IPS-NIHi7 (cell line): ENCODE results near the gene CPNE2.
"Not testable (repeated sequence)": the region's sequence is repeated elsewhere in the genome, so short reads cannot be mapped to it uniquely, and the experiment has no call there.

Source experiments
- DNase-seq: peaks from one replicate; pipeline ENCODE4 v3.0.0; 2012; ENCODE audit warnings: mixed read lengths; ENCODE audit errors: extremely low spot score

Gene CPNE2

DNA sequence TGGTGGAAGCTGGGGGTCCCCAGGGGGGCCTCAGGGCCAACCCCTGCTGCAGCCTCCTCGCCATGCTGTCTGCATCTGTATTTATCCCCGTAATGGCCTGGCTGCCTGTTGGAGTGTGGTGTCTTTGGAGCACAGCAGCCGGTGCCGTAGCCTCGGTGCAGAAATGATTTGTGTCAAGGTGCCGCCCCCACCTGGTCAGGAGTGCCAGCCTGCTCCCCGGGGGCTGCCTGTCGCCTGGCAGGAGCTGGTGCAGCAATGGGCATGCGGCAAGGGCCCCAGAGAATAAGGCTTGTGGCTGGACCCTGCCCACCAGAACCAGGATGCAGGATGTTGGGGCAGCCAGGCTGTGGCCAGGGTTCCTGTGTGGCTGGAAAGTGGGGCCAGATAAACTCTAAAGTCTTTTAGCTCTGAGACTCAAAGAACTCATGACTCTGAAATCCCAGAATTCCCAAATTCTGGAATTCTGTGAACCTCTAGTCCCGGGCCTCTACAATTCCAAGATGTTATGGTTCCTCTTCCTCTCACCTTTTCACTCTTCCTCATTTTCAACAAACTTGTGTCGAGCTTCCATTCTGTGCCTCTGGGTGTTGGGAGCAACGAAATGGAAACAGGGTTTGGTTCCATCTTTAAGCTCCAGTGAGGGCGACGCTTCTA, 5.9 kb downstream of the CPNE2 start:
- DNase-seq = no peak

DNA sequence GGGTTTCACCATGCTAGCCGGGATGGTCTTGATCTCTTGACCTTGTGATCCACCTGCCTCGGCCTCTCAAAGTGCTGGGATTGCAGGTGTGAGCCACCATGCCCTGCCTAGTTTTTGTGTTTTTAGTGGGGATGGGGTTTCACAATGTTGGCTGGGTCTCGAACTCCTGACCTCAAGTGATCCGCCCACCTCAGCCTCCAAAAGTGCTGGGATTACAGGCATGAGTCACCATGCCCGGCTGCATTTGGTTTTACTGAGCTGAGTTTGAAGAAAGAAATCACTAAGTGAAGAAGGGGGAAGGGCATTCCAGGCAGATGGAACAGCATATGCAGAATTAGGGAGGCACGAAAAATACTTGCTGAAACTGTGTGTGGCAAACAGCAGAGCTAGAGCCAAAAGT, 7.6 kb downstream of the CPNE2 start:
- DNase-seq = not testable (repeated sequence)

DNA sequence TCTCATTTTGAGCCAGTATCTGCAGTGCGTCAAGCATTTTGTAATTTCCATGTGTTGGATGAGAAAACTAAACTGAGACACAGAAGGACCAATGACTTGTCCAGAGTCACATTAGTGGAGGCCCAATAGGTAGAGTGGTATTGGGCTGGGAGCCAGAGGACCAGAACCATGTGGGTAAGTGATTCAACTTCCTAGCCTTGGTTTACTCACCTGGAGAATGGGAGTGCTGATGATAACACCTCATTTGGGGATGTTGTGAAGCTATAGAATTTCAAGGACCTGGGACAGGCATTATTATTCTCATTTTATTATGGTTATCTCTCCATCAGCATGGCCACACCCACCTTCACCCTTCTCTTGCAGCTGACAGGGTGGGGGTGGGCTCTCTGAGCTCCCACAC, 8.1 kb downstream of the CPNE2 start:
- DNase-seq = no peak

DNA sequence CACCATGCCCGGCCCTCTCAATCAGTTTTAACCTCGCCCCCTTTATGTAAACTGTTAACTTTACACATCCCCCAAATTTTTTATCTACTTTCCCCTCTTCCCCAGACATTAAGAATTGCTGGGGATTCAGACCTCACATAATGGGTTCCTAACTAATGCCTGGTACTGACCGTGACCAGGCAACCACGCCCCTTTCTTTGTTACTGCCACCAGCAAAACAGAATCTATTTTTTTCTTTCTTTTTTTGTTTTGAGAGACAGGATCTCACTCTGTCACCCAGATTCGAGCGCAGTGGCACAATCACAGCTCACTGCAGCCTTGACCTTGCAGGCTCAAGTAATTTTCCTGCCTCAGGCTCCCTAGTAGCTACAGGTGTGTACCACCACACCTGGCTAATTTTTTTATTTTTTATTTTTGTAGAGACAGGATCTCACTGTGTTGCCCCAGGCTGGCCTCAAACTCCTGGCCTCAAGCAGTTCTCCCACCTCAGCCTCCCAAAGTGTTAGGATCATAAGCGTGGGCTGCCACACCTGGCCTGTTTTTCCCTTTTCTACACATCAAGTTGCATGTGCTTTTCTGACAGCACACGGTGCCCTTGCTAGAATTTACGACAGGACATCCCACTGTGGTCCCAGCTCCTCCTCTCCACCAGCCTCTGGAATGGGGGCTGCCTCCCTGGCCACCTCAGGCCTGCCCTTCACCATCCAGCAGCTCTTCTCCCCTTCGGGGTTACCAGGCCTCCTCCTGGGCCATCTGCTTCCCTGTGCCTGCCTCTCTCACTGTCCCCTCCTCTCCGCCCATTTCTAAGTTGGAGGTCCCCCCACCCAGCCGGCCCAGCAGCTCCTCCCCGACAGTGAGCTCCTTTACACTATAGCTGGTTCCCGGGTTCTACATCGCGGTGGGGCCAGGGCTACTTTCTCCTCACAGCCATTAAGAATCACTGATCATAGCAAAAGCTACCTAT, 10.8 kb downstream of the CPNE2 start:
- DNase-seq = no peak

DNA sequence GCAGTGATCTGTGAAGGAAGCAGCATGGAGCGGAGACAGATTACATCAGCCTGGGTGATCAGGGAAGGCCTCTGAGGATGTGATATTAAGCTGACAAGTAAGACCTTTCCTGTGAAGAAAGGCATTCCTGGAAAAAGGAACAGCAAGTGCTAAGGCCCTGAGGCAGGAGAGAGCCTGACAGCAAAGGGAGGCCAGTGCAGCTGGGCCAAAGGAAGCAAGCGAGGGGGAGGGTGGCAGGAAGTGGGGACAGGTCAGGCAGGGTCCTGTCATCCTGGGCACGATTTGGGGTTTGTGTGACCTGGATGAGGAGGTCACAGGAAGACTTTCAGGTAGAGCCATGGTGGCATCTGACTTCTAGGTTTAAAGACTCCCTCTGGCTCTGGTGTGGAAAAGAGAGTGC, 12.3 kb downstream of the CPNE2 start:
- DNase-seq = no peak

DNA sequence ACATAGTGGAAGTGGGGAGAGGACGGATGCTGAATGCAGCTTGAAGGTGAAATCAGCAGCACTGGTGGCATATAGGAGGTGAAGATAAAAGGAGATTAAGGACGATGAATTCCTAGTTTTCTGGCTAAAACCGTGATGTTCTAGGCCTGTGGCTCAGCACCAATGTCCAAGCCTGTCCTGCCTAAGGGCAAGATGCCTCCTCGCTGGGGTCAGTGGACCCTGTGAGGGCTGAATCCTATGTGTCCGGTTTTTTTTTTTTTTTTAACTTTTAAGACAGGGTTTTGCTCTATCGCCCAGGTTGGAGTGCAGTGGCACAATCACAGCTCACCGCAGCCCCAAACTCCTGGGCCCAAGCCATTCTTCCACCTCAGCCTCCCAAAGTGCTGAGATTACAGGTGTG, 12.8 kb downstream of the CPNE2 start:
- DNase-seq = no peak

DNA sequence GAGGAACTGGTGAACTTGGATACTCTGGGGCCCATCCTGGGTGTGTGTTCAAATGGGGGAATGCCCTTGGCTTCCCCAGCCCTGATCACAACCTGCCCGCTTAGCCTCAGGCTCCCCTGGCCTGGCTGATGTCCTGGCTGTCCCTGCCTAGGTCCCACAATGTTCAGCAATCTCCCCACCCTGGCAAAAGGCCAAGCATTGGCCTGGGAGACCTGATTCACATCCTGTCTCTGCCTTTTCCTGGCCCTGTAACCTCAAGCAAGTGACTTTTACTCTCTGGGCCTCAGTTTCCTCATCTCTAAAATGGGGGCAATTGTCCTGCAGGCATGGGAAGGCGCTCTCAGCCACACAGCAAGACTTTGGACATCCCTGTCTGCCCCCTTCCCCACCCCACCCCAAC, 14.4 kb downstream of the CPNE2 start:
- DNase-seq = no peak

DNA sequence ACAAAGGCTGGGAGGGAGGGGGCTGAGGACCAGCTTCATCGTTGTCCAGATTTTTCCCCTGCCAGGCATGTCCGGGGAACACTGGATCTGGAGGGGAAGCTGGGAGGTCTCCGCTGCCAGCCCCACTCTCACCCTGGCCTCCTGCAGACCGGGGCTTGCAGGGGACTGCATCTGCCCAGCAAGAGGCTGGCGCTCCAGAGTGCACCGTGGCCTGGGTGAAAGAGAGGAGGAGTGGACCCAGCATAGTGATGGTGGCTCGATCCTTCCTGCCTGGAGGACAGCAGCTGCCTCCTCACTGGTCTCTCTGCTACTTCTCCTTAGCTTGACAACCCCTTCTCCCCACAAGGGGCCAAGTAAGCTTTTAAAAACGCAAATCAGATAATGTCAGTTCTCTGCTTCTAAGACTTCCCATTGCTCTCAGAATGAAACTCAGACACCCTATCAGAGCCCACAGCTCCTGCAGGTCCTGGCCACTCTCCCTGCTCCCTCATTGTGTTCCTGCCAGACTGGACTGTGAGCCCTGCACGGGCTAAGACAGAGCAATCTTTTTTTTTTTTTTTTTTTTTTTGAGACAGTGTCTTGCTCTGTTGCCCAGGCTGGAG, 15.0 kb downstream of the CPNE2 start:
- DNase-seq = no peak

DNA sequence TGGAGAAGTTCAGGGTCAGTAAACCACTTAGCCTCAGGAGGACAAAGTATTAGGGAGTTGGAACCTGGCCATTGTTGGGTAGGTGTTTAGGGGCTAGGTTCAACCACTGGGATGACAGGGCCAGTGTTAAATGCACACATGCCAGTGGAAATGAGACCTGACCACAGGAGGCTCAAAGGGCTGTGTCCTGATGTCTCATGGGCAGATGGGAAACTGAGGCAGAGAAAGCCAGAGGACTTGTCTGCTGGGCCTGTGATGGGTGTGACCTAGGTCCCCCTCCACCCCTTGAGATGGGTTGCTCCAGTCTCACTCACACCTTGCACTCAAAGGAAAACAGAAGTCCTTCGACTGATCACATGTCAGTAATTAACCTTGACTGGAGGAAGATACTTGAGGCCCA, 16.0 kb downstream of the CPNE2 start:
- DNase-seq = no peak

DNA sequence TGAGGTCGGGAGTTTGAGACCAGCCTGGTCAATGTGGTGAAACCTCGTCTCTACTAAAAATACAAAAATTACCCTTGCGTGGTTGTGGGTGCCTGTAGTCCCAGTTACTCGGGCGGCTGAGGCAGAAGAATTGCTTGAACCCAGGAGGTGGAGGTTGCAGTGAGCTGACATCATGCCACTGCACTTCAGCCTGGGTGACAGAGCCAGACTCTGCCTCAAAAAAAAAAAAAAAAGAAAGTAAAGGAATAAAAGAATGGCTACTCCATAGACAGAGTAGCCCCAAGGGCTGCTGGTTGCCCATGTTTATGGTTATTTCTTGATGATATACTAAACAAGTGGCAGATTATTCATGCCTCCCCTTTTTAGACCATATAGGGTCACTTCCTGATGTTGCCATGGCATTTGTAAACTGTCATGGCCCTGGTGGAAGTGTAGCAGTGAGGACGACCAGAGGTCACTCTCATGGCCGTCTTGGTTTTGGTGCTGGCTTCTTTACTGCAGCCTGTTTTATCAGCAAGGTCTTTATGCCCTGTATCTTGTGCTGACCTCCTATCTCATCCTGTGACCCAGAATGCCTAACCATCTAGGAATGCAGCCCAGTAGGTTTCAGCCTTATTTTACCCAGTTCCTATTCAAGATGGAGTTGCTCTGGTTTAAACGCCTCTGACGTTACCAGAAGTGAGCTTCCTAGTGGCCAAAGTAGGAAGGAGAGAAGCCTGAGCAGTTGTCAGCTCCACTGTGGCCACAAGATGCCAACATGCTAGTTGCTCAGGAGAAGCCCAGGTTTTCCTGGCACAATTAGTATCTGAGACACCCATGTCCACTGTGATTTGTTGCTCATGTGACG, 17.1 kb downstream of the CPNE2 start:
- not testable (repeated sequence) for DNase-seq

DNA sequence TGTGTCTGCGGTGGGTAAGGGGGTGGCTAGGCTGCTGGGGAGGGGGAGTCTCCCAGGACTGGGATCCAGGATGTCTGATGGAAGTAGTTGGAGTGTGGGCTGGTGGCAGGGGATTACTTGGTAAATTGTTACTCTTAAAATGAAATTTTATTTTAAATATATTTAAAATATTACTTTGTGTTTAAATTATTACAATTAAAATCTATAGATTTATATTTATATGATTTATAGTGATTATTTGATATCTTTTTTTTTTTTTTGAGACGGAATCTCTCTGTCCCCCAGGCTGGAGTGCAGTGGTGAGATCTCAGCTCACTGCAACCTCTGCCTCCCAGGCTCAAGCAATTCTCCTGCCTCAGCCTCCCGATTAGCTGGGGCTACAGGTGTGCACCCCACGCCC, 18.6 kb downstream of the CPNE2 start:
- DNase-seq = no peak

DNA sequence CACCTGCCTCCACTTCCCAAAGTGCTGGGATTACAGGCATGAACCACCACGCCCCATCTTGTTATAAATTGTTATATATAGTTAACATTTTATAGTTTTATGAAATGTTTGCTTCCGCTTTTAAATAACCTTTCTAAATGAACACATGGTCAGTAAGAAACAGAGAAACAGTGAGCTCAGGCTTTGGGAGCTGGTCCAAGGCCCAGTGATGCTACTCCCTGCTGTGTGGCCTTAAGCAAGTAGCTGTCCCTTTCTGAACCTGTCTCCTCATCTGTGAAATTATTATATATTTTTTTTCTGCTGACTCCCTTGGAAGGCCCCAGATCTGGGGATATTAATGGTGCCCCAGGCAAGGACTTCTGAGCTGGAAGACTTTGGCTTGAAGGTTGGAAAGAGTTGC, 19.0 kb downstream of the CPNE2 start:
- DNase-seq = no peak

DNA sequence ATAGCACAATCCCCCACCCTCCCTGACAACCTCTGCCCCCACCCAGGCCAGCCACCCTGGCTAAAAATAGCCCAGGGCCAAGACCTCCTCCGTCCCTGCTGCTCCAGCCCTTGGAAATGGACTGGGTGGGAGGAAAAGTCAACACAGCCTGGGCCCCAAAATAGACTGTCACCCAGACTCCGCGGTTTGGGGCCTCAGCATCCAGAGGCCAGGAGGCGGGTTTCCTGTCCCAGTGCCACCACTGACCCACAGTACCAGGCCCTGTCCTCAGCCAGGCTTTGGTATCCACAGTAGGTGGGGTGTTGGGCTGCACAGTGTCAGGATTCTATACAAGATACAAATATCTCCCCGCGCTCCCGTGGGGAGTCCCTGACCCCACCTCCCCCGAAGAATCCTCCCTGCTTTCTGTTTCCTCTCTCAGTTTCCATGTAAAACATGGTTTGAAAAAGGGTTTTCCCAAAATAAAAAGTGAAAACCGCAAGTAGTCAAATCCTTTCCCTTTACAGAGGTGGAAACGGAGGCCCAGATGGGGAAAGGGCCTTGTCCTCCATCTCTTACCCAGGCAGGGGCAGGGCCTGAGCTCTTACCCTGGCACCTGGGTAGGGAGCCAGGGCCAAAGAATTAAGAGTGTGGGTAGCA, 20.1 kb downstream of the CPNE2 start:
- no peak for DNase-seq

DNA sequence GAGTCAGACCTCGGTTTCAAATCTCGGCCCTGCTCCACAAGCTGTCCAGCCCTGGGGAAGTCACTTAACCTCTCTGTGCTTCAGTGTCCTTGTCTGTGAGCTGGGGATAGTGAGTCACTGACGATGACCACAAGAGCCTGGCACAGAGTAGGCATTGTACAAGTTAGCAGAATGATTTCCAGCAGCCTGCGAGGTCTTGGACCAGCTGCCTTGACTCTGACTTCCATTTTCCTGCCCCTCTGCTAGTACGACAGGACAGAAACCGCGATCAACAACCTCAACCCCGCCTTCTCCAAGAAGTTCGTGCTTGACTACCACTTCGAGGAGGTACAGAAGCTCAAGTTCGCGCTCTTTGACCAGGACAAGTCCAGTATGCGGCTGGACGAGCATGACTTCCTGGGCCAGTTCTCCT, 20.7 kb downstream of the CPNE2 start:
- no peak for DNase-seq

DNA sequence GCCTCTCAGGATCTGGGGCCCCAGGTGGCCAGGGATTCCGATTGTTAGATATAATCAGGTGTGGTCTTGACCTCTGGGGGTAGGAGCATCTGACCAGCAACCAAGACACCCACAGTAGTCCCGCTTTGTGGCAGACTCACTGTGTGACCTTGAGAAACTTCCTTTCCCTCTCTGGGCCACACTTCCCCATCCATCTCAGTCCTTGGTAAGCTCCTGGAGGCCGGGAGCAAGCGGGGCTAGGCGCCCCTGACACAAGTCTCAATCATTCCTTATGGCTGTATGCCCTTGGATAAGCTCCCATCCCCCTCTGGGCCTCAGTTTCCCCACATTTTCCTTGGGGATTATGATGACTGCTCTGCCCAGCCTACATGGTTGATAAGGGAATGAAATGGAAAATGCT, 21.3 kb downstream of the CPNE2 start:
- no peak for DNase-seq

DNA sequence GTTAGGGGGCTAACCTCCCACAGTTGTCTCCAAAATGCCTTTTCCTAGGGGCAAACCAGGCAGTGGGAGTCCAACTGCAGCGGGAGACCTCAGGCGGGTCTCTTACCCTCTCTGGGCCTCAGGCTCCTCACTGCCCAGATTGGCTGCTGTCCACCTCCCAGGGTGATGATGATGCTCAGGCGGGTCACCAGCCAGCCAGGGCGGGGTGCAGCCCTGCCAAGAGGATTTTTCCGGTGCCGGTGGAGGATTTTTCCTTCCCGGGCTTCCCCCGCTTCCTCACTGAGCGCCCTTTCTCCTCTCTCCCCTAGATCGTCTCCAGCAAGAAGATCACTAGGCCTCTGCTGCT, 22.8 kb downstream of the CPNE2 start:
- no peak for DNase-seq

DNA sequence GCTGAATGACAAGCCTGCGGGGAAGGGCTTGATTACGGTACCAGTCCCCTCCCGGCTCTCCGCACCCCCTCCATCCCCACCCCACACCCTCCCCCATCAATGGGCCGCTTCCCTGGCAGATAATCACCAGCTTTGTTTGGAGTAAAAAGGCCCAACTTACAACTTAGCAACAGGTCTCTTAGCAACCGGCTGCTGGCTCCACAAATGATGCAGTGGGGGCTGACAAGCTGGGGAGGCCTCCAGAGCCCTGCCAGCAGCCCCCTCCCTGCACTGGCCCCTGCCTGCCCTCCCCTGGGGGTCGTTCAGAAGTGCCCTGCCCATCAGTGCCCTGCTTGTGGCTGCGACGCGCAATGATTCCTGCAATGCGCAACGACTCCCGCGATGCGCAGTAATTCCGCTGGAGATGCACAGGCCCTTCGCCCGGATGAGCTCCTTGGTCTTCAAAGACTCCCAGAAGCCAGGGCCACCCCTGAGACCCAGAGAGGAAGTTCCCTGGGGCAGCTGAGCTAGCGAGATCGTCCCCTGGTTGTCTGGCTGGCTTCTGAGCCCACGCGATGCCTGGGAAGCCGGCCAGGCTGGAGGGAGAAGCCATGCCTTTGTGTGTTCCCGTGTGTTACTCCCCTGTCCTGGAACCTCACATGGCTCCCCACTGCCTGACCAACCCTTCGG, 23.3 kb downstream of the CPNE2 start:
- DNase-seq = no peak

DNA sequence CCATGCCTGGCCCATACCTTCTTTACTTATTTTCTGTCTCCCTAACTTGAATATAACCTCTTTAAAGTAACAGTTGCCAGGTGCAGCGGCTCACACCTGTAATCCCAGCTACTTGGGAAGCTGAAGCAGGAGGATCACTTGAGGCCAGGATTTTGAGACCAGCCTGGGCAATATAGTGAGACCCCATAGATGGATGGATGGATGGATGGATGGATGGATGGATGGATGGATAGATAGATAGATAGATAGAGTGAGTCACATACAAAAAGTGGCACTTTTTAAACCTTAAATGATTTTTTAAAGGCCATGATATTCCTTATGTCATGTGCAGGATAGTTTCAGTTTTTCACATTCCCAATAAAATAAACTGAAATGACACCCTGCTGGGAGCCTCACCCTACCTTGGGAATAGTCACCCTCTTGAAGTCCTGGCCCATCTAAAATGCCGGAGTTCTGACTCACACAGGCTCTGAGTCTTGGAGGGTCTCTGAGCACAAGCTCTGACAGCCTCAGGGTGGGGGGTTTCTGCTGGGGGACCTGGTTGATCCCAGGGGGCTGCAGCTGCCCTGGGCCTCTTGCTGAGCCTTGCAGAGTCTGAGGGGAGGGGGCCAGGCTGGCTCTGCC, 26.2 kb downstream of the CPNE2 start:
- DNase-seq = no peak

DNA sequence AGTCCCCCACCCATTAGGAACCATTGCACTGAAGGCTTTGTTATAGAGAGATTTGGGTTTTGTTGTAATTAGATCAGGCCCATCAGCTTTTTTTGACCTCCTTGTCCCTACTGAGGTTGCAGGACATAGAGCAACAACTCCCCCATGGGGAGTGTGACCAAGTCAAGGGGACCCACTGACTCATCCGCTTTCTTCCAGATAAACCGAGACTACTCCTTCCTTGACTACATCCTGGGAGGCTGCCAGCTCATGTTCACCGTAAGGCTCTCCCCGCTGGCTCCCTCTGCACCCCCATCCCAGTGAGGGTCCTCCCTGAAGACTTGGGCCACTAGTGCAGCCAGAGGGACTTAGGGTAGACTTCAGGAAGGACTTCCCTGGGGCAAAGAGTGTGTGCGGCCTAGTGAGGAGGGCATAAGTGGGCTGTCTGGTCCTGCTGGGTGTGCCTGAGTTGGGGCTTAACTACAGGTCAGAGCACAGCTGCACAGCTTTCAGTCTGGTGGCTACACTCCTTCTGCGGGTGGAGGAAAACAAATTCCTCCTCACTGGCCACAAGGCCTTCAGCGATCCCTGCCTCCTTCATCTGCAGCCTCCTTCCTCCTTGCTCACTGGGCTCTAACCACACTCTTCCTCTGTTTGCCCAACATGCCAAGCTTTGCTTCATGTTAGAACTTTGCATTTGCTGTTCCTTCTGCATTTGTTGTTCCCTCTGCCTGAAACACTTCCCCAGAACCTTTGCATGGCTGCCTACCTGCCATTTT, 31.0 kb downstream of the CPNE2 start:
- DNase-seq = no peak
